ENCODE measurements around the gene SAMD8. TPM values are rescaled to one million over a fixed set of nuclear protein-coding genes. Genes with fewer than 3 reads are reported as not detected.

The SAMD8 gene
- total RNA-seq, 1 experiment from 2014 or later = 23.6 TPM

DNA sequence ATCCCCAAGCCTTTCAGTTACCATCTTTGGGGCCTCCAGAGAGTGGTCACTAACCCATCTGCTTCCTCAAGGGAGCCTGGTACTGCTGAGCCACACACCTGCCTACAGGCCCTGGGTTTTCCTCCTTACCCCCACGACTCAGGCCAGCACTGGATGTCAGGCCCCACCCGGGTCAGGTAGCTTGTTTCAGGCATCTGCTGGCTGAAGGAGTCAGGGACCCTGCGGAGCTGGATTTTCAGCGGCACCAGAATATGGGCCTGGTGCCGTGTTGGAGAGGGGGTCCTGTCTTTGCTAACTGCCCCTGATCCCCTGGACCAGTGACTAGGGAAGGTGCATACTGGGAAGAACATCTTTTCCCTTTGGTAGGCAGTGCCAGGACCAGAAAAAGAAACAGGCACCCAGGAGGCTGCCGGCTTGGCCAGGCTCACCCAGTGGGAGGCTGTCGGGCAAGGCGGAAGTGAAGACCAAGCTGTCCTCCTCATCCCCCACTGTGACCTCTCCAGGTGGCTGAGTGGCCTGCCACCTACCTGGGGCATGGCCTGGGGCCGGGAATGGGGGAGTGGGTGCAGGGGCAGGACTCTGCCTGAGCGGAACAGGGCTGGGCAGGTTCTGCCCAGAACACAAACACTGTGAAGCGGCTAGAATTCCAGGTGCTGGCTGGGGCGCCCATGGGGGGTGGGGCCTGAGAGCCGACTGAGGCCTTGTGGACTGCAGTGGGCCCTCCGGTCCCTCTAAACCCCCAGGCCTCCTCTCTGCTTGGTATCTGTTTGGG lies 12.4 kb upstream of the SAMD8 start:
- no peak overlapping the region for H3K4me2 ChIP-seq (ENCODE audit: low read length)
- DNase-seq (ENCODE audit: low read depth, low spot score) (no peak), ATAC-seq (no peak)
- H3K79me2 ChIP-seq (ENCODE audit: insufficient read depth, low read length) = no peaks in the 10 kb centered on the region
- CTCF ChIA-PET = interaction anchor here (1.5 to 2.0 kb wide), 3 partner anchors 9 to 856 kb away, joined by 4 to 13 read pairs (median 8); a partner anchor contains a TSS
- BruUV-seq (replicated peaks) = no TSS peak
- no peak overlapping the region for H3K27ac ChIP-seq (ENCODE audit: low read depth, low read length)
- RAD21 ChIA-PET (ENCODE audit: low non-redundant PET in 1 of 2, low total read pairs in 2 of 2, uncharacterized antibody in 2 of 2, unreplicated experiment in 2 of 2) = interaction anchor here in 1 of 2 experiments (1.6 kb wide), 2 partner anchors 15 to 855 kb away, joined by 3 read pairs; no protein-coding TSS in a partner anchor
- no peak for TF ChIP-seq YY1 (IDR thresholded peaks at IDR 0.05; ENCODE audit: extremely low read depth, insufficient replicate concordance, low read depth, low read length)
- no peak for TF ChIP-seq RAD21 (IDR thresholded peaks at IDR 0.05; ENCODE audit: low read depth)
- no peak for TF ChIP-seq SIN3A (IDR thresholded peaks at IDR 0.05; ENCODE audit: low read depth)
- TF ChIP-seq, protein P1, sequence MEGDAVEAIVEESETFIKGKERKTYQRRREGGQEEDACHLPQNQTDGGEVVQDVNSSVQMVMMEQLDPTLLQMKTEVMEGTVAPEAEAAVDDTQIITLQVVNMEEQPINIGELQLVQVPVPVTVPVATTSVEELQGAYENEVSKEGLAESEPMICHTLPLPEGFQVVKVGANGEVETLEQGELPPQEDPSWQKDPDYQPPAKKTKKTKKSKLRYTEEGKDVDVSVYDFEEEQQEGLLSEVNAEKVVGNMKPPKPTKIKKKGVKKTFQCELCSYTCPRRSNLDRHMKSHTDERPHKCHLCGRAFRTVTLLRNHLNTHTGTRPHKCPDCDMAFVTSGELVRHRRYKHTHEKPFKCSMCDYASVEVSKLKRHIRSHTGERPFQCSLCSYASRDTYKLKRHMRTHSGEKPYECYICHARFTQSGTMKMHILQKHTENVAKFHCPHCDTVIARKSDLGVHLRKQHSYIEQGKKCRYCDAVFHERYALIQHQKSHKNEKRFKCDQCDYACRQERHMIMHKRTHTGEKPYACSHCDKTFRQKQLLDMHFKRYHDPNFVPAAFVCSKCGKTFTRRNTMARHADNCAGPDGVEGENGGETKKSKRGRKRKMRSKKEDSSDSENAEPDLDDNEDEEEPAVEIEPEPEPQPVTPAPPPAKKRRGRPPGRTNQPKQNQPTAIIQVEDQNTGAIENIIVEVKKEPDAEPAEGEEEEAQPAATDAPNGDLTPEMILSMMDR (IDR thresholded peaks at IDR 0.05 in 2 of 3, conservative IDR thresholded peaks at IDR 0.05 in 1 of 3; ENCODE audit: borderline replicate concordance in 1 of 3, insufficient read depth in 1 of 3, low read depth in 2 of 3, low read length in 2 of 3) = no peak
- no peak for TF ChIP-seq ZNF274 (IDR thresholded peaks at IDR 0.05; ENCODE audit: low read depth, low read length)
- TF ChIP-seq POLR2A (IDR thresholded peaks at IDR 0.05; ENCODE audit: borderline replicate concordance, extremely low read depth, insufficient read depth, insufficient read length) = no peak
- no peak for TF ChIP-seq ZFX (IDR thresholded peaks at IDR 0.05)
- H3K4me3 ChIP-seq (replicated peaks in 1 of 2; ENCODE audit: low read depth in 1 of 2, low read length in 2 of 2) = no peak overlapping the region
- no peaks in the 10 kb centered on the region for H3K27me3 ChIP-seq (ENCODE audit: insufficient read depth, low read length)
- H2AFZ ChIP-seq (ENCODE audit: low read depth, low read length, poor library complexity, severe bottlenecking) = peak overlapping the region; percentile 8
- POLR2A ChIA-PET = no interaction called here
- H3K4me1 ChIP-seq (ENCODE audit: control insufficient read depth in 1 of 2, insufficient read depth in 2 of 2, low read length in 2 of 2) = no peaks in the 10 kb centered on the region
- no peaks in the 10 kb centered on the region for H3K9me2 ChIP-seq (ENCODE audit: insufficient read depth)
- intact Hi-C loops (cut with micrococcal nuclease) = loop anchor here (10.0 kb wide), 1 partner anchor 684 kb away; no protein-coding TSS in a partner anchor
- H3K9ac ChIP-seq (ENCODE audit: low read length) = no peak overlapping the region
- H3K9me3 ChIP-seq (ENCODE audit: control insufficient read depth in 1 of 2, insufficient read depth in 1 of 2, low read depth in 1 of 2, low read length in 2 of 2) = no peaks in the 10 kb centered on the region
- no peaks in the 10 kb centered on the region for H4K20me1 ChIP-seq (ENCODE audit: insufficient read depth)
- H3K36me3 ChIP-seq (ENCODE audit: control insufficient read depth in 1 of 2, insufficient read depth in 2 of 2, low read length in 2 of 2) = no peaks in the 10 kb centered on the region

Data from HCT116 (cell line).